GM21528 (cell line): ENCODE results near the gene COG7.
"Not testable (repeated sequence)": the region's sequence is repeated elsewhere in the genome, so short reads cannot be mapped to it uniquely, and the experiment has no call there.

Experiments
- ATAC-seq: cut with Tn5 transposase; IDR thresholded peaks from one replicate; pipeline ENCODE4 v1.9.1; 2021; ENCODE audit warnings: mild to moderate bottlenecking, moderate library complexity; ENCODE audit not compliant: unreplicated experiment, low FRiP score

Gene COG7

DNA sequence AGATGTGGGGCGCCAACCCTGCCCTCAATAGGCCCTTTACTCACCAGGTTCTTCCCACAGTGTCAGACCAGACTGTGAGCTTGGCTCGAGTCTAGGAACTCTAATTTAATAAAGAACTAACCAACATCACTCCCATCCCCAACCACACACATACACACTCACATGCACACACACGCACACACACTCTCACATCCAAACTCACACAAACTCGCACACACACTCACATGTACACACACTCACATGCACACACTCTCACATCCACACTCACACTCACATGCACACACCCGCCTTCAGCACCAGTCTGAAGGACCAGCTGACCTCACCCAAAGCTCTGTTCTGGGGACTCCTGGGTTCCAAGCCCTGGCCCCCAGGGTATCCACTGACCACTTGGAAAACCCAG, 63.8 kb downstream of the COG7 start:
- no peak for ATAC-seq

DNA sequence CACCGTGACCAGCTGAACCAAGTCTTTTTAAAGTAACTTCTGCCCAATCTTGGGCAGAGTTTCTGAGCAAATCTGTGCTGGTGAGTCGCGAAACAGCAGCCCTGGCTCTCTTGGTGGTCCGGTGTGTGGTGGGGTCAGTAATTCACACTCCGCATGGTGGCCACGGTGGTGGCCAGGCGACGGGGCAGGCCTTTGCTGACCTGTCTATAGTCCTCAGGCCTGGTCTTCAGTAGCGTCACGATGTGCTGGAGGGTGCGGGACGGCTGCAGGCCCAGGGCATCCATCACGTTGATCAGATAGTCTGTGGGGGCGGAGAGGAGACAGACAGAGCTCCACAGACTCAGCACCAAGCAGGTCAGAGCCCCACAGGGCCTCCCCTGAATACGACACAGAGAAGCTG, 64.2 kb downstream of the COG7 start:
- ATAC-seq = no peak

DNA sequence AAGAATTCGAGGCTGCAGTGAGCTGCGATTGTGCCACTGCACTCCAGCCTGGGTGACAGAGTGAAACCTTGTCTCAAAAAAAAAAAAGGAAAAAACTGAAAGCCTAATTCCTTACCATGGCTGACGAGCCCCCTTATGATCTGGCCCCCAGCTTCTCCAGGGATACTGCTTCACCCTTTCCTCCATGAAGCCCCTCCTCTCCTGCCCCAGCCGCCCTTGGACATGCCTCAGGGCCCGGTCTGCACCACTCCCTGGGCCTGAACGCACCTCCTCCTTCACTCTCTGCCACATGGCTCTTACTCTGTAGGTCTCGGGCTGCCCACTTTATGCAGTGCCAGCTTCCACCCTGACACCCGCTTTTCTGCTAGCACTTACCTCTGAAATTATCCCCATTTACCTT, 65.3 kb downstream of the COG7 start:
- no peak for ATAC-seq

DNA sequence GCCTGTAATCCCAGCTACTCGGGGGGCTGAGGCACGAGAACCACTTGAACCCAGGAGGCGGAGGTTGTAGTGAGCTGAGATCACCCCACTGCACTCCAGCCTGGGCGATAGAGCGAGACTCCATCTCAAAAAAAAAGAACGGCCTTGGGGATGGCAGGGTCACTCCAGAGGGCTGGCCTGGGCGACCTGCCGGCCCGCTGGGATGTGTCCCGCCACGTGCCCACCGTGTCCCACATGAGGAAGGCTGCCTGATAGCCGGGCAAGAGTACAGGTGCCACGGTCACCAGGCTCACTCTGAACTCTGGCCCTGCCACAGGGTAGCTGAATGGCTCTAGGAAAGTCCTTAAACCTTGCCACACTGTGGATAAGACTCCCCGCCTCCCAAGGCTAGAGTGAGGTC, 67.5 kb downstream of the COG7 start:
- no peak for ATAC-seq

DNA sequence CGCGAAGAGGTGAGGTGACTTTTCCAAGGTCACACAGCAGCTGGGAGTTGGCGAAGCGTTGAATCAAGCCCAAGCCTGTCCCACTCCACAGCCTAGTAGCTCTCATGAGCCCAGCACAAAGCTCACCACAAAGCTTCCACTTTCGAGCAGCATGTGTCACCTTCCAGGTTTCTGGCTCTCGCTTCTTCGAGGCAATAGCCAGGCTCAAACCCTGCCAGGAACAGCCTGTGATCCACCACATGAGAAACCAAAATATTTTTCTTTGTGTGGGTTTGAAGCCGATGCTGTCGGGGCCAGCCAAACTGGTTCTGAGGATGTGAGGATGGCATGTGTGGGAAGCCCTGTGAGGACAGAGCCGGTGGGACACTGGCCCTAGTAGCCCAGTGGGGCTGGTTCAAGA, 68.1 kb downstream of the COG7 start:
- ATAC-seq = no peak

DNA sequence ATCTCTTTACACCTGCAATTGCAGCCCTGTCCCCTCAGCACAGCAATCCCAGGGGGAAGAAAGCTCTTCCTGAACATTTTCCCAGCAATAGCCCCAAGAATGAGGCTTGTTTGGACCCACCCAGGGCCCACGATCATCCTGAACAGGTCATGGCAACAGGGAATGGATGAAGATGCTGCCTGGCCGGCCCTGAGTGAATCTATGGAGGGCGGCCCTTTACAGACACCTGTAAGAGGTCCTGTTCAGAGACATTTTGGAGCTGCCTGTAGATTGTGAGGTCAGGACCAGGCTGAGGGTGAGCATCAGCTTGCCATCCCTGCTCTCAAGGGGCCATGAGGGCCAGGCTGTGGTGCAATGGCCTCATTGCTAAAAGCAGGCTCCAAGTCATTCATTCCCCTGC, 69.1 kb downstream of the COG7 start:
- ATAC-seq = no peak

DNA sequence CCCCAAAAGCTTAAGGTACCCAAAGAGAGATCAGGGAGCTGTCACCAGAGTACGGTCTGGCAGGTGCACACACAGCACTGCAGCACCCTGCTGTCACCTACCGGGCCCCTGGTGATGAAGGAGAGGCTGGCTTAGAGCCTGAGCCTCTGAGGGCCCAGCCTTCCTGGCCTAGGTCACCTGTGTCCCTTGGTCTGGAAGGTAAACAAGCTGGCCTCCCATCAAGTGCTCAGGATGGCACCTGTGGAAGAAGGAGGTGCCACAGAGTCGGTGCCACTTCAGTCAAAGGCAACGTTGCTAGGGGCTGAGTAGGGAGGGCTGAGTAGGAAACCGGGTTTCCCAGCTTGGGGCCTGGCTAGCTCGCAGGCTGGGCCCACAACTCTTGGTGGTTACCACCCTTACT, 70.7 kb downstream of the COG7 start:
- no peak for ATAC-seq

DNA sequence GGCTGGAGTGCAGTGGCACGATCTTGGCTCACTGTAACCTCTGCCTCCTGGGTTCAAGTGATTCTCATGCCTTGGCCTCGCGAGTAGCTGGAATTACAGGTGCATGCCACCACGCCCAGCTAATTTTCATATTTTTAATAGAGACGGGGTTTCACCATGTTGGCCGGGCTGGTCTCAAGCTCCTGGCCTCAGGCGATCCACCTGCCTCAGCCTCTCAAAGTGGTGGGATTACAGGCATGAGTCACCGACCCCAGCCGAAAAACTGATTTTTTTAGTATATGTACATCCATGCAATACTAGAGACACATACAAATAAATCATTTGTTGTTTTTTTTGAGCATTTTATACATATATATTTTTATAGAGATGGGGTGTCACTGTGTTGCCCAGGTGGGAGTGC, 71.3 kb downstream of the COG7 start:
- not testable (repeated sequence) for ATAC-seq

DNA sequence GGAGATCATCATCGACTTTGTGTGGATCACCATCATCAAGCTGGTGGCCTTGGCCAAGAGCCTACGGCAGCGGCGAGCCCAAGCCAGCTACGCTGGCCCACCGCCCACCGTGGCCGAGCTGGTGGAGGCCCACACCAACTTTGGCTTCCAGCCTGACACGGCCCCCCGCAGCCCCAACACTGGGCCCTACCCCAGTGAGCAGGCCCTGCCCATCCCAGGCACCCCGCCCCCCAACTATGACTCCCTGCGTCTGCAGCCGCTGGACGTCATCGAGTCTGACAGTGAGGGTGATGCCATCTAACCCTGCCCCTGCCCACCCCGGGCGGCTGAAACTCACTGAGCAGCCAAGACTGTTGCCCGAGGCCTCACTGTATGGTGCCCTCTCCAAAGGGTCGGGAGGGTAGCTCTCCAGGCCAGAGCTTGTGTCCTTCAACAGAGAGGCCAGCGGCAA, 72.5 kb downstream of the COG7 start:
- ATAC-seq = no peak

DNA sequence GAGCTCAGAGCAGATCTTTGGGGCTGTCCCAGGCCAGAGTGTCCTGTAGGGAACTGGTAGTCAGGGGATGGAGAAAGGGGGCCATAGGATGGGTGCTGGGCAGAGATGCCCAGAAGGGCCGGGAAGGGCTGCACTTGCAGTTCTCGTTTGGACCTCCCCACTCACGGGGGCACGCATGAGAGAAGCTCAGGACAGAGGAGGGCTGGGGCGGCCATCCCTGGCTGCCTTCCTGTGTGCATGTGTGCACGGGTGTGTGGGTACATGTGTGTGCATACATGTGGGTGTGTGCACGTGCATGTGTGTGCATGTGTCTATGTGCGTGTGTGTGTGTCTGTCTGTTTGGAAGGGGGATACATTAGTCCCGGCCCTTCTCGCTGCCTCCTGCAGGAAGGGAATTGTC, 73.3 kb downstream of the COG7 start:
- ATAC-seq = no peak

DNA sequence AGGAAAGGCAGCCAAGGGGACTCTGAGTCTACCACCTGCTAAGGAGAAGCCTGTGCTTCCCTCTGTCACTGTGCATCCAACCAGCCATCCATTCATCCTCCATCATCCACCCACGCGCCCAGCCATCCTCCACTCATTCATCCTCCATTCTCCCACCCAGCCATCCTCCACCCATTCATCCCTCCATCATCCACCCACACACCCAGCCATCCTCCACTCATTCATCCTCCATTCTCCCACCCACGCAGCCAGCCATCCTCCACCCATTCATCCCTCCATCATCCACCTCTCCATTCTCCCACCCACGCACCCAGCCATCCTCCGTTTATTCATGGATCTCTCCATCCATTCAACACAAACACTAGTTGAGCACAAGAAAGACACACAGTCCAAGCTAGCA, 74.1 kb downstream of the COG7 start:
- no peak for ATAC-seq

DNA sequence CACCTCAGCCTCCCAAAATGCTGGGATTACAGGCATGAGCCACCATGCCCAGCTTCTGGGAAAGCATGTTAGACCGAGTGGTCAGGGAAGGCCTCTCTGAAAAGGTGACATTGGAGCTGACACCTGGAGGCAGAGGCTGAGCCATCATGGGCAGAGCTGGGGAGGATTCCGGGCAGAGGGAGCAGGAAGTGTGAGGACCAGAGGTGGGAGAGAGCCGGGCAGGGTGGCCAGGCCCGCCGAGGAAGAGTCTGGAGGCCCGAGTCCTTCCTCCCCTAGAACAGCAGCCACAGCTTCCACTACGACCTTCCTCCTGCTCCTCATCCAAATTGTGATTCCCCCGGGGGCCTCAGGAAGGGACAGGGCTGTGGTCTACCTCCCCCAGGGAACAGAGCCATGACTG, 74.7 kb downstream of the COG7 start:
- ATAC-seq = no peak

DNA sequence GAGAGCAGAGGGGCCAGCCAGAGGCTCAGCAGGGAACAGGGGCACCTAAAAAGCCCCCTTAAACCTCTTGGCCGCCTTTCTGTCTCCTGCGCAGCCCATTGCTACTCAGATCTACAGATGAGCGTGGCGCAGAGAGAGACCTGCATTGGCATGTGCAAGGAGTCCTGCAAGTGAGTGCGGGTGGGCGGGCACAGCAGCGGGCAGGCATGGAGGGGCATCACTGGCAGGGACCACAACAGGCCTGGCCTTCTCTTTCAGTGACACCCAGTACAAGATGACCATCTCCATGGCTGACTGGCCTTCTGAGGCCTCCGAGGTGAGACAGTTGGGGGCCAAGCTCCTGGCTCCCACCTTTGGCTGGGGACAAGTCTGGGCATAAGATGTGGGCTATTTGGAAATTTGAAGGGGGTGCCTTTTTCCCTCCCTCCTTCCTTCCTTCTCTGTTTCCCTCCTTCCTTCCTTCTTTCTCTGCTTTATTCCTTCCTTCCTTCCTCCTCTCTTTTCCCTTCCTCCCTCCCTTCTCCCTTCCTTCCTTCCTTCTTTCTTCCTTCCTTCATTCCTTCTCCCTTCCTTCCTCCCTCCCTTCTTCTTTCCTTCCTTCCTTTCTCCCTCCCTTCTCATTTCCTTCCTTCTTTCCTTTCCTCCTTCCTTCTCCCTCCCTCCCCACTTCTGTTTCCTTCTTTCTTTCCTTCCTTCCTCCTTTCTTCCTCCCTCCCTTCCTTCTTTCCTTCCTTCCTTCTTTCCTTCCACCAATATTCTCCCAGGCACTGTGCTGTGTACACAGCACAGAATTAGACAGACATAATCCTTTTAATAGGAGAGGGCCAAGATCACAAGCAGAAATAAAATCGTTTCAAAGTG, 75.7 kb downstream of the COG7 start:
- no peak for ATAC-seq

DNA sequence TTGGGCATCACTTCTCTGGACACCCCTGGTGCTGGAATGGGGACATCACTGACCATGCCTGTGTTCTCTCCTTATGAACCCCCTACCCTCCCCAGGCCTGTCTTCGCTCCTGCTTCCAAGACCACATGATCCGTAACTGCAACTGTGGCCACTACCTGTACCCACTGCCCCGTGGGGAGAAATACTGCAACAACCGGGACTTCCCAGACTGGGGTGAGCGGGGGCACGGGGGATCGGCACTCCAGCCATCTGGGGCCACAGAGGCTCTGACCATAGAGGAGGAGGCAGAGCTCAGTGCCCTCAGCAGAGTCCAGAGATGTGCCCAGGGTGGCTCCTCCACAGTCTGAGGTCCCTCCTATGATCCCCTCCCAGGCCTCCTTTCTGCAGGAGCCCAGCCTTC, 77.3 kb downstream of the COG7 start:
- ATAC-seq = no peak

DNA sequence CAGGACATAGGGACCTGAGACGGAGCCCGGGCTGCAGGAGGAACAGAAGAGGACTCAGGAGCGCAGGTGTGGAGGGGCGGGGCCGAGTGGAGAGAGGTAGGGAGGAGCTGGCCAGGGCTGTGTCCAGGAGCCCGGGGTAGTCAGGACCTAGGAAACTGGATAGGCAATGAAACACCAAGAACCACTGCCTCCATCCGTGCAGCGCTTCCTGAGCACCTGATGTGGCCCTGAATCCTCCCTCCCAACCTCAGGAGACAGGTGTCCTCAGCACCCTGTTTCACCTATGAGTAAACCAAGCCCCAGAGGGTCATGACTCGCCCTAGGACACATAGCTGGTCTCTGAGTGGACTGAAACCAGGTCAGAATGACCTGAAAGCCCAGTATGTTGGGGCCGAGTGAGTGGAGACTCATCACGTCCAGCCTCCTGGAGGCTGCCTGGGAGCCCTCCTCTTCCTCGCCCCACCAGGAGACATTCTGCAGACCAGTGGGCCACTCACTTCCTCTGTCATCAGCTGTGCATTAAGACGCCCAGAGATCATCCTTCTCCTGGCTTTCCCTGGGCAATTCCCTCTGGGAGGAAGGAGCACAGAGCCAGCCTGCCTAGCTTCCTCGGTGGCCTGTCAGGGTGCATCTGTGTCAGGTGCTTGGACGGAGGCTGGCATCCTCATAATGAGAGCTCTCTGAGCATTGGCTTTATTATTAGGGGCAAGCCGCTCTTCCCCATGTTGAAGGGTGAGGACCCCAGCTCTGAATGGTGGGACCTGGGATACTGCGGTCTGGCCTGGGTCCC, 78.1 kb downstream of the COG7 start:
- ATAC-seq = no peak

DNA sequence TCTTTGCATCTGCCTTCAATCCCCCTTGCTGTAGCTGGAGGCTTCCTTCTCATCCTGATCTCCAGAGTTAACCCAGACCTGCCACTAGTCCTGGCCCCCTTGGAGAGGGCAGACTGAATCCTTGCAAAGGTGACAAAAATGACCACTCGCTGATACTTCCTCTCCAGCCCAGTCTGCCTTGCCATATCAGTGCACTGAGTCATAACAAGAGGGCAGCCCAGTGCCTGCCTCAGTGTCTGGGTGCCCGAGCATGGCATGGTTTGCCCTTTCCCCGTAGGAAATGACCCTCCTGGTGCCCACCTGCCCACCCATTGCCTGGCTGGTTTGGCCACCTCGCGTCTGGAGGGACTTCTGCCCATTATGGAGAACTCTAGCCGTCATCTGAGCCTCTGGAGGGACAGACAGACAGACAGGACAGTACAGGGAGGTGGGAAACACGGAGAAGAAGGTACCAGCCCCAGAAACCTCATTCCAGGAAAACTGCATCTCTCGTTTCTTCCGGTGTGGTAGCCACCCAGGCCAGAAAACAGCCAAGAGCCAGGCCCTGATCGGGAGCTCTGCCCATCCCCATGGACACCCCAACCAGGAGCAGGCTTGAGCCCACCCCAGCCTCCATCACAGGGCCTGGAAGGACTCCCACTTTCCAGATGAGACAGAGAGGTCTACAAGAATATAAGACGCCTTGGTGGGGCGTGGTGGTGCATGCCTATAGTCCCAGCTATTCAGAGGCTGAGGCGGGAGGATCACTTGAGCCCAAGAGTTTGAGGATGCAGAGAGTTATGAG, 79.4 kb downstream of the COG7 start:
- no peak for ATAC-seq

DNA sequence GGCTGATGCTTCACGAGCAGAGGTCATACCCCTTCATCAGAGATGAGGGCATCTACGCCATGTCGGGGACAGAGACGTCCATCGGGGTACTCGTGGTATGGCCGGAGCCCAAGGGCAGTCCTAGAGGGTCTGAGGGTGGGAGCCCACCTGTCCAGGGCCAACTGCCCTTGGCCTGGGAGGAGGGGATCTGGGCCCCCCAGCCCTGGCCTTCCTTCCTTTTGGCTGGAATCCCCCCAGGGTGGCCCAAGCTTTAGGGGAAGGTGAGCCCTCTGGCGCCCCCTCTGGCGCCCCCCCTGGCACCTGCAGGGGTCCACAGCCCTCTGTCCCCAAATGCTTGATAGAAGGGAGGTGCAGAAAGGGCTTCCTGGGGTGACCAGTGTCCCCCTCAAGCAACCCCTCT, 81.6 kb downstream of the COG7 start:
- ATAC-seq = no peak

DNA sequence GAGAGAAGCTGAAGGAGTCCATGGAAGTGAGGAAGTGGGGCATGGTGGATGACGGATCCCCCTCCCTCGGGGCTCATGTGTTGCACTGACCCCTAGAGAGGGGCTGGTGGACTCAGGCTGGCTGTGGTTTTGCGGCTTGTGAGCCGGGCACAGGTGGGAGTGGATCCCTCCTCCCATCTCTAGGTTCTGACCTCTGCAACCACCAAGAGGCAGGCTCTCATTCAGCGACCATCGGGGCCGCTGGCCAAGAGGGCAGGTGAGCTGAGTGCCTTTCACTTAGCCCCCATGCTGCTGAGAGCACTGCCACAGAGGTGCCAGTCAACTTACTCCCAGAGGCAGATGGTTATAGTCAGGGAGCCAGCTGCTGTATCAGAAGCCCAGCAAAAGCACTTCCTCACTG, 83.6 kb downstream of the COG7 start:
- ATAC-seq = no peak

DNA sequence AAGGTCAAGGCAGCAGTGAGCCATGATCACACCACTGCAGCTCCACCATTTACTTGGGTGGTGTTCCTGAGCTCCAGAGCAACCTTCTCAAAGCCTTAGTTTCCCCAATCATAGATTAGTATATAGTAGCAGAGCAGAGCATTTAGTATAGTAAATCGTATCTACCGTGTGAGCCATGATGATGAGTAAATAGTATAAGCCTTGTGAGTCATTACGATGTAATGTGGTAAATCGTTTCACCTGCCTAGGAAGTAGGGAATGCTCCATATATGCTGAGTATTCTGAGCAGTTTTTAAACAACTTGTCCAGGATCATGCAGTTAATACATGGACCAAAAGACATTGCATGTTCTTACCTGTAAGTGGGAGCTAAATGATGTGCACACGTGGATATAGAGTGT, 84.5 kb downstream of the COG7 start:
- no peak for ATAC-seq

DNA sequence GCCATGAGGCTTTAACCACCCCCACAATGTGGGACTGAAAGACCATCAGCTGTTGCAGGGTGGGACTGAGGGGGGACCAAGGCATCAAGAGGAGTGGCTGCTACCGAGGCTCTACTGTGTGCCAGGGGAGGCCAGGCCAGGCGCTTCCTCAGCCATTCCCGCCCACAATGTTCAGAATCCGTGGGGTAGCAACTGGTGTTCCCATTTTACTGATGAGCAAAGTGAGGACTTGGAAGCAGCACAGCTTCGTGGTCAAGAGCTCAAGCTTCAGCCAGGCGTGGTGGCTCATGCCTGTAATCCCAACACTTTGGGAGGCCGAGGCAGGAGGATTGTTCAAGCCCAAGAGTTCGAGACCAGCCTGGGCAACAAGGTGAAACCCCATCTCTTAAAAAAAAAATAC, 85.0 kb downstream of the COG7 start:
- ATAC-seq = no peak

DNA sequence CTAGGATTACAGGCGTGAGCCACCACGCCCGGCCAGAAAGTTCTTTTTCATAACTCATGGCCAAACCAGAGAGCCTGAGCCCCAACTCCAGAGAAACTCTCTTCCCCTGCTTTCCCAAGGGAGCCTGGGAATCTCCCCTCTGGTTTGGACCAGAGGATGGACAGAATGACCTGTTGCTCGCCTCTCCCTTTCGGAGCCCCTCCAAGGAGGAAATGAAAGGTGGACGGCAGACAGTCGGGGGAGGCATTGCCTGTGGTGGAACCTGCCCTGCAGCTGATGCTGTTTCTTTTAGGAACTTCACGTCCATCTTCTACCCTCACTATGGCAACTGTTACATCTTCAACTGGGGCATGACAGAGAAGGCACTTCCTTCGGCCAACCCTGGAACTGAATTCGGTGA, 85.4 kb downstream of the COG7 start:
- ATAC-seq = no peak
